ENCODE measurements around the gene NRG2.

GRCh38 chr5:139915834-139916233, 127.3 kb downstream of the NRG2 start:
- TF ChIP-seq, protein P1, sequence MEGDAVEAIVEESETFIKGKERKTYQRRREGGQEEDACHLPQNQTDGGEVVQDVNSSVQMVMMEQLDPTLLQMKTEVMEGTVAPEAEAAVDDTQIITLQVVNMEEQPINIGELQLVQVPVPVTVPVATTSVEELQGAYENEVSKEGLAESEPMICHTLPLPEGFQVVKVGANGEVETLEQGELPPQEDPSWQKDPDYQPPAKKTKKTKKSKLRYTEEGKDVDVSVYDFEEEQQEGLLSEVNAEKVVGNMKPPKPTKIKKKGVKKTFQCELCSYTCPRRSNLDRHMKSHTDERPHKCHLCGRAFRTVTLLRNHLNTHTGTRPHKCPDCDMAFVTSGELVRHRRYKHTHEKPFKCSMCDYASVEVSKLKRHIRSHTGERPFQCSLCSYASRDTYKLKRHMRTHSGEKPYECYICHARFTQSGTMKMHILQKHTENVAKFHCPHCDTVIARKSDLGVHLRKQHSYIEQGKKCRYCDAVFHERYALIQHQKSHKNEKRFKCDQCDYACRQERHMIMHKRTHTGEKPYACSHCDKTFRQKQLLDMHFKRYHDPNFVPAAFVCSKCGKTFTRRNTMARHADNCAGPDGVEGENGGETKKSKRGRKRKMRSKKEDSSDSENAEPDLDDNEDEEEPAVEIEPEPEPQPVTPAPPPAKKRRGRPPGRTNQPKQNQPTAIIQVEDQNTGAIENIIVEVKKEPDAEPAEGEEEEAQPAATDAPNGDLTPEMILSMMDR (conservative IDR thresholded peaks at IDR 0.05; ENCODE audit: low read depth, low read length): no peak
- TF ChIP-seq EZH2 (IDR thresholded peaks at IDR 0.05; ENCODE audit: low read length, unreplicated experiment): no peak

All from PC-3 (cell line).